HG03060 (cell line): Measurements from ENCODE around the gene A1CF.
"Not testable (repeated sequence)": the region's sequence is repeated elsewhere in the genome, so short reads cannot be mapped to it uniquely, and the experiment has no call there.

Experiments used
- ATAC-seq: cut with Tn5 transposase; IDR thresholded peaks from one replicate; pipeline ENCODE4 v1.9.1; 2021; ENCODE audit warnings: low read depth, moderate number of reproducible peaks; ENCODE audit not compliant: unreplicated experiment

A1CF gene, protein sequence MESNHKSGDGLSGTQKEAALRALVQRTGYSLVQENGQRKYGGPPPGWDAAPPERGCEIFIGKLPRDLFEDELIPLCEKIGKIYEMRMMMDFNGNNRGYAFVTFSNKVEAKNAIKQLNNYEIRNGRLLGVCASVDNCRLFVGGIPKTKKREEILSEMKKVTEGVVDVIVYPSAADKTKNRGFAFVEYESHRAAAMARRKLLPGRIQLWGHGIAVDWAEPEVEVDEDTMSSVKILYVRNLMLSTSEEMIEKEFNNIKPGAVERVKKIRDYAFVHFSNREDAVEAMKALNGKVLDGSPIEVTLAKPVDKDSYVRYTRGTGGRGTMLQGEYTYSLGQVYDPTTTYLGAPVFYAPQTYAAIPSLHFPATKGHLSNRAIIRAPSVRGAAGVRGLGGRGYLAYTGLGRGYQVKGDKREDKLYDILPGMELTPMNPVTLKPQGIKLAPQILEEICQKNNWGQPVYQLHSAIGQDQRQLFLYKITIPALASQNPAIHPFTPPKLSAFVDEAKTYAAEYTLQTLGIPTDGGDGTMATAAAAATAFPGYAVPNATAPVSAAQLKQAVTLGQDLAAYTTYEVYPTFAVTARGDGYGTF

DNA sequence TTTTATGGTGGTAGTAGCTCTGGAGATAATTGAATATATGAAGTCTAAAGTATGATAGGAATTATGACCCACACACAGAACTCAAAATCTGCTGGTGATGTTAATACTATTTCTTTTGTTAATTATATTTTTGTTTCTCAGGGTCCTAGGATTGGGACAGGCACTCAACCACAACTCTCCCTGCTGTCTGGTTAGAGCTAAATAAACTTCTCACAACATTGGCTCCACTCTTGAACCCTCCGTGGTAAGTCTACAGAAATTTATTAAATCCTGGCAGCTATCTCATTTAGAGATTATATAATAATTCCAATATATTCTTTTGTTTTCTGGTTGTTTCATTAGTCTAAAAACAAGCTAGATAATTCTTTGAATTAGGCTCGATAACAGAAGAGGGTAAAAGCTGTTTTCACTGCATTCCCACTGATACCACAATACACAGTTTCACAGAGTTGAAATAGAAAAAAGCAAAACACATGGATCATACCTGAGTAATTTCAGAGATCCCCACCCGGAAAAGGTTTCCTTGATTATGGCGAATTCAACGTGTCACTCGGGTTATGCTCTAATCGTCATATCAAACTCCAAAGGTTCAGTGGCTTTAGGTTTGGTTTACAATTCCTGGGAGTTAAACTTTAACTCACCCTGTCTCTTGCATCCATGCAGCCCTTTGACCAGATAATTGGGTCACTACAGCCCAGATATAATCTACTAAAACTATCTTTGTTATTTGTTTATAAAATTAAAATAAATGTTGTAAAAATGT lies at the start of gene A1CF:
Gene A1CF, minus strand, starts transcription at position 531 of the 763 bp plus-strand sequence. CDS start 25,687 bp downstream, outside the sequence.
- no peak for ATAC-seq

DNA sequence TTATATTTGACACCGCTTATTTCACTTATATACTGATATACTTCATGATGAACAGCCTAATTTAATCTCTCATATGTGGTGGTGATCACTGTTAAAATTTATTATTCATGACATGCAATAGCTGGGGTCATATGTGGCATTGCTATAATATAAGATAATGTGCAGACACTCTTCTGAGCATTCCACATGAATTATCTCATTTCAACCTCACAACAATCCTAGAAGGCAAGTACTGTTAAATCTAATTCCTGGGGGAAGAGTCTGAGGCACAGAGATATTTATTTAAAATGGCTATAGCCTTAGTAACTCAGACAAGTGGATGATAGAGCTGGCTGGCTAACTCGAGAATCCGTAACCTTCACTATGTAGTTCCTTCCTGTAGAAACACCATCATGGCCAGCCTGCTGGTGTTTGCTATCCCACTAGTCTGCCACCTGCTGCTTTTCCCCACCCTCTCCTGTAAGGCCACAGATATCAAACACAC lies 46.6 kb upstream of the A1CF start:
- no peak for ATAC-seq

DNA sequence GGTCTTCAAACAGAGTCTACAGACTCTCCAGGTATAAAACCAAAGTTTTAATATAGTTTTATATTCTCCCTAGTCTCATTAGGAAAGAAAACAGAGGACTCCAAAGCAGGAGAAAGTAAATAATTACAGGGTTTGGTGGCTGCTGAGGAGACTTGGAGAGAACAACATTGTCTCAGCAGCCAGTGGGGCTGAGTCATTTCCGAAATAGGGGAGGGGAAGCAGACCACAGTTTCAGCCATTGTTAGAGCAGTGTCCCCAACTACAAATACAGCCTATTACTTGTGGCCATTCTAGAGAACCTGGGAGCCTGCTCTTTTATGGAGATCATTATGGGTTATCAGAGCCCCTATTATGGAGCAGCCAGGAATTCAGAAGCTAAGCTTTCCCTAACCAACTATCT lies 44.2 kb upstream of the A1CF start:
- ATAC-seq, result no peak

DNA sequence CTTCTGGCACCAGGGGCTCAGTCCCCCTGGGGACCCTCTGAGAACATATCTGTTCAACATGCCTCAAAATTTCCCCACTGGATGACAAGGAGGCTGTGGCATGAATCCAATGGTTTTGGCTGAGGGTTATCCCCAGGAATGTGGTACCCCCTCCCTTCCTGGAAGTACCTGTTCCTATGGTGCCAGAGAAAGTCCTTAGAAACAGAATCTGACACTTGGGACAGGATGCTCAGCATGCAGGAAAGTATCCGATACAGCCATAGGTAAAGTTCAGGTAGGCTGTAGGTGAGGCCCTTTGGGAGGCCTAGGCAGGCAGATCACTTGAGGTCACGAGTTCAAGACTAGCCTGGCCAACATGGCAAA lies 42.7 kb upstream of the A1CF start:
- no peak for ATAC-seq

DNA sequence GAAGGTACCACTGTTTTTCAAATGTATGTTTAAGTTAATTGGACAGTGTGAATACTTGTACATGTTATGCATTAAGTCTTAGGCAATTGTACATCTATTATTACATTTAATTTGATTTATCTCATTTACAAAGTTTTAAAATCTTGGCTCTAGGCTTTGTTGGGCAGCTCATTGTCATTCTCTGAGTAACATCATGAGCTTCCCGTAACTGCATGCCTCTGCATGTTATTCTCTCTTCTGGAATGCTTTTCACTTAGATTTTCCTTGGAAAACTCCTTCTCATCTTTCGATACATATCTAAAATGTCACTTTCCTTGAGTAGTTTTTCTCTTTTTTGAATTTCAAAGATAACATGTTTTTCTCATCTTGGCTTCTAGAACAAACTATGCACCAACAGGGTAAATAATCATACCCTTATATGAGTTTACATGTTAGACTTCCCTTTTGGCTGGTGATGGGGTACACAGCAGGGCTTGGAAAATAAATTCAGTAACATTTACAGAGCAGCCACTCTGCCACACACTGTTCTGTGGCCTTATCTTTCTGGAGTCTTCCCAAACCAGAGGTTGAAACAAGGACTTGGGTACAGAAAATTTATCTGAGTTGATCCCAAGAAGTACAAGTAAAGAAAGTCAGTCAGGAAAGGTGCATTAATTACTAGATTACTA lies 42.2 kb upstream of the A1CF start:
- no peak for ATAC-seq

DNA sequence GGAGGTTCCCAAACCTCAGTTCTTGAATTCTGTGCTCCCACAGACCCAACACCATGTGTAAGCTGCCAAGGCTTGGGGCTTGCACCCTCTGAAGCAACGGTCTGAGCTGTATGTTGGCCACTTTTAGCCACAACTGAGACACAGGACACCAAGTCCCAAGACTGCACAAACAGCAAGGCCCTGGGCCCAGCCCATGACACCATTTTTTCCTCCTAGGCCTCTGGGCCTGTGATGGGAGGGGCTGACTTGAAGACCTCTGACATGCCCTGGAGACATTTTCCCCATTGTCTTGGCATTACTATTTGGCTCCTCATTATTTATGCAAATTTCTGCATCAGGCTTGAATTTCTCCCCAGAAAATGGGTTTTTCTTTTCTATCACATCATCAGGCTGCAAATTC lies 38.0 kb upstream of the A1CF start:
- ATAC-seq, result not testable (repeated sequence)

DNA sequence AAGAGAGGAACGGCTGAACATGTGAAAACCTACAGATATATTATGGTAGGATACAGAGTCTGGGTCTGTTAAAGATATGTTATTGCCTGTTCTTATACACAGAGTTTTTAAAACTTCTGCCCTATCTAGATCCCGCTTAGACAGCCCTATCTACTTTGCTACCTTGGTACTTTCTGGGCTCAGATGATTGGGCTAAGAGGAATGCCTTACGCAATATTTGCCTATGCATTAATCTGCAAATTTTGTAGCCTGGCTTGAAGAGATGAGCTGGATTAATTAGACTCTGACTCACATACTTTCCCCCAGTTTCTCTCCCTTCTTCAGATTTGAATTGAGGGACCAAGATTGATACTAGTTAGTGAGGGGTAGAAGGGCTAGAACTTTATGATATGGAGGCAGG lies 33.6 kb upstream of the A1CF start:
- no peak for ATAC-seq

DNA sequence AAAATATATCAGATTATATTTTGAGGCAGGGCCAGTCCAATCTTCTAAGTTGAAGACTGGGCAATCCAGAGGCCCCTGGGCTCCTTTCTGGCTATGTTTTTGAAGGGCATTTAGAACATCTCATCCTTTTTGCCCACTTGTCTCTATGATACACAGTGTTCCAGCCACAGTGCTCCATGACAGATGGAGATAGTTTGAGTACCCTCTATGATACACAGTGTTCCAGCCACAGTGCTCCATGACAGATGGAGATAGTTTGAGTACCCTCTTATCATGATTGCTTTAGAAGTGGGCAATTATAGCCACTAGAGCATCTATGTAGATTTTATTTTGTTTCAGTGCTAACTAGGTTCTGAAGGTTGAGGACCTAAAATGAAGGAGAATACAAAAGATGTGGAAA lies 33.1 kb upstream of the A1CF start:
- no peak for ATAC-seq

DNA sequence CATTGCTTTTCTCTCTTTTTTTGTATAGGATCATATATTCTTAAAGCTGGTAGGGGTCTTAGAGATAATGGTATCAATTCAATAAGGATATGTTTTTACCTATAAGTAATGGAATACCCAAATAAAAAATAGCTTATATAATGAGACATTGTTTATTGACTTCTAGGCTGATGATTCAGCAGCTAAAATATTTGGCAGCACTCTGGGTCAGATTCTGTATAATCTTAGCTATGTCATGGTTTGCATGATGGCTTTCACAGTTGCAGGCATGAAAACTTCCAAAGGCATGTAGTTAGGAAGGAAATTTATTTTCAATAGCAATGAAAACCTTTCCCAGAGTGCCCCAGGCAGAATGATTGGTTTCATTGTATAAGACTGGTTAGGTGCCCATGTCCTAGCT lies 32.1 kb upstream of the A1CF start:
- ATAC-seq, result no peak

DNA sequence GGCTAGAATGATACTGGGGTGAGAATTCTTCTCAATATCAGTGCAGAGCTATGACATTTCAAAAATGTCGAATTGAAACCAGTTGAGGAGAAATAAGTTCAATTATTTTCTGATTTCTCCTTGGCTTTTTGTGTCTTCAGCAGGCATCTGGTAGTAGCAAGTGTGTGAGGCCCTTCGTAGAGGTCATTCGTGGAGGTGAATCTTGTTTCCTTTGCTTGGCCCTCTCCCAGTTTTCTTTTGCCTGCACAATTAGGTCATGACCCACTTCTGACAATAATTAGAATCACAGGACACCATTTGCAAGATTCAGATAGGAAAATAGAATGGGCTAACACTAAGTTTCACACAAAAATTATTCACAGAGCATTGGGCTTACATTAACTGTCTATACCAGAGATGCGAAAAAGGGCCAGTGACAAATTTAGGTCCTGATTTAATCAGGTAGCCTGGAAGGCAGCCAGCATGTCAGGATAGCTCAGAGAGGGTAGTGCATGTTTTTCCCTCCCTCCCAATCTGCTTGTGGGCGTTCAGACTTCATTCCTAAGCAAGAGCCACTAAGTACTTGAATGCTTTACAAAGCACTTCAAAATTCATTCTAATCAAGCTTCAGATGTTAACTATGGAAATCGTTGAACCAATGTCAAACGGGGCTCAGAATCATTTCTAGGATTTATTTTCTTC lies 24.0 kb upstream of the A1CF start:
- ATAC-seq, result no peak

DNA sequence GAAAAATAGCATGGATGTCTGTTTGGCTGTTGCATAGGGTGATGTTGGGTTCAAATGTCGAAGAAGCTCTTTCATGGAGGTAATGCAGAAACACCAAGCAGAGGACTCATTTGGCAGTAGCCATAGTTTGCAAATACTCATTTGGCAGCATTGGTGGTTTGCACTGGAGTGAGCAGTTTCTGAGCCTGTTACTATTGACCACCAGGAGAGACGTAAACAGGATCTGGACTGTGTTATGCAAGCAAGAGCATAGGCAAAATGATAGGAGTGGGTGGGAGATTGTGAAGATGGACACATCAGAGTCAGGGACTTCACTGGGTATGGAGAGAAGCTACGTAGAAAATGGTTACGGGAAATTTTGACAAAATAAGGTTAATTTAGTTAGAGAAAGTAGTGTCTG lies 22.9 kb upstream of the A1CF start:
- ATAC-seq, result no peak

DNA sequence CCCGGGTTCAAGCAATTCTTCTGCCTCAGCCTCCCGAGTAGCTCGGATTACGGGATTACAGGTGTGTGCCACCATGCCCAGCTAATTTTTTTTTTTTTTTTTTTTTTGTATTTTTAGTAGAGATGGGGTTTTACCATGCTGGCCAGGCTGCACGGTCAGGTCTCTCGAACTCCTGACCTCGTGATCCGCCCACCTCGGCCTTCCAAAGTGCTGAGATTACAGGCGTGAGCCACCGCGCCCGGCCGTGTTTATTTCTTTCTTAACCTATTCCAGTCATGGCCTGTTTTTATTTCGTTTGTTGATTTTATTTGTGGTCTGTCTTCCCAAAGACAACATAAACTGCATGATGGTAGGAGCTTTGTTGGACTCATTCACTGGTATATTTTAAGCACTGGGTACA lies 20.4 kb upstream of the A1CF start:
- ATAC-seq, result not testable (repeated sequence)

DNA sequence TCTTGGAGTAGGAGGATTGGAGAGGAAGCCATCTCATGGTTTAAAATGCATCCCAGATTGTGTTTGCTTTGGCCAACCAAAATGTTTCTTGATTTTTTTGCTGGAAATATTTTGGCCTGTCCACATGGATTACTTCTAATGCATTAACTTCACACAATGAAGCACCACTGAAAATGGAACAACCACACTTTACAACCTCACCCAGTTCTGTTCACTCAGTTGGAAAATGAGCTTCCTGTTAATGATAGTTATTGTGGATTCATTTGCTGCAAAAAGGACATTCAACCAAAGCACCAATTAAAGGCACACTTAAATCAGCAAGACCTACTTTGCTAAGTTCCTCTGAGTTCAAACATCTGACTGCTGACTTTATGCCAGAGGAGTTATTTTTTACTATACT lies 11.3 kb upstream of the A1CF start:
- ATAC-seq, result no peak

DNA sequence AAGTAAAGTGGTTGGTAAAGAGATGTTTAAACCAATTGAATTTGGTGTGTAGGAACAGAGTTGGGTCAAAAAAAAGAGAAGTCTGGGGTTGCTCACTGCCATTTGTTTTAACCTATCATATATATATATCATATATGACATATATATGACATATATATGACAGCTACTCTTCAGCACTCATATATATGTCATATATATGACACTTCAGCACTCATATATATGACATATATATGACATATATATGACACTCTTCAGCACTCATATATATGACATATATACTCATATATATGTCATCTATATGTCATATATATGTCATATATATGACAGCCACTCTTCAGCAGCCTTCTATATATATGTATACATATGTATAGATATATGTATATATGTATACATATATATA lies 8.9 kb upstream of the A1CF start:
- ATAC-seq, result no peak

DNA sequence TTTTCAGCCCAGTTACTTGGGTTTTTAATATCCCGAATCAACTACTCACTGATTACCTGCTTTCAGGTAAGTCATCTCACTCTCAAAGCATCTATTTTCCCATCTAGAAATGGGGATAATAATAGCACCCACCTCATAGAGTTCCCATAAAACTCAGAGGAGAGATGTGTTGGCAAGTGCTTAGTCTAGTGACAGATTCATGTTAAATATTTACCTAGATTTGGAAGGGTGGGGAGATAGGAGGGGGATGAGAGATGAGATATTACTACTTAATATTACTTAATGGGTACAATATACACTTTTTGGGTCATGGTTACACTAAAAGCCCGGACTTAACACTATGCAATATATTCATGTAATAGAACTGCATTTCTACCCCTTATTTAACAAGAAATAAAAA lies 7.0 kb upstream of the A1CF start:
- no peak for ATAC-seq

DNA sequence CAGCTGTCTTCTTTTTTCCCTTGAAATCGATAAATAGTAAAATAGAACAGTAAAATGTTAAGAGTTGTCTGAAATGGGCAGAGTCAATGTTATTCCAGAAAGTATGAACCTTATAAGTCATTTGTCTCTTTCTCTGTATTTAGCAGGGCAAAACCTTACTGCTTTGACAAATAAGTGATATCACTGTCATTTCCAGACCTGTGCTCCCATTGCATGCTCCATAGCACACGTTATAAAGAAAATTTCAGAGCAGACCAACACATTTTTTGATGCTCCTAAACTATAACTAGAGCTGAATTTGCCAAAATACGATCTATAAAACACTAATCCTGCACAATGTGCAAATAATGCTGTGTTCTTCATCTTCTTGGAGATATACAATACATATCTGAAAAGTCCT lies 1.1 kb downstream of the A1CF start:
- no peak for ATAC-seq

DNA sequence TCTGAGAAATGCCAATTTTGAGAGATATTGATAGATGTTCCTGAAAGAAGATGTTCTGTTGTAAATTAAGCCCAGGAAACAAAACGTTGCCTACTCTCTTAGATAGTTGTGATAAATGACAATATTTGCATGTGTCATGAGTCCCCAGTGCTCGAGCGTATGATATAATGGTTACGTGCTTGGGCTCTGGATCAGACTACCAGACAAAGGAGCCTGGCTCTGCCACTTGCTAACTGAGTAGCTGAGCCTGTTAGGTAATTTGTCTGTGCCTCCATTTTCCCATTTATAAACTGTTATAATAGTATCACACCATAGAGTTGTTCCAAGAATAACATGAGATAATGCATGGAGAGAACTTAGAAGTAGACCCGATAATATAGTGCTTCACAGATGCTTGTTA lies 1.8 kb downstream of the A1CF start:
- no peak for ATAC-seq

DNA sequence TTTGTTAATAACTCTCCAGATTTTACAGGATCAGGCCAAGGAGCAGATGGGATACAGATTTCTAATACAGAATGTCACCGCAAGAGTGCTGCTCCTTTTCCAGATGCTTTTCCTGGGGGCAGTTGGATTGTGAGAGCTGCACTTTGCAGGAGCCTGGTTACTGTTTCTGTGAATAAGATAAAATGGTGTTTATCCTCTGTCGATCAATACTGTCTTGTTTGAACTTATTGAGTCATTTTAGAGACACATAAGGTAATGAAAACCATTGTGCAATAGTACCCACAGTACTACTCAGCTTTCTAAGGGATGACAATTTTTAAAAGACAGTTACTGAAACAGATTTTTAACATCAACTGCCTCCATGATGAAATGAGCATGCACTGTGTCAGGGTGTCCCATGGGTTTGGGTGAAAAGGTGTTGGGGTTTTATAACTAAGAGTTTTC lies 2.9 kb downstream of the A1CF start:
- ATAC-seq, result no peak

DNA sequence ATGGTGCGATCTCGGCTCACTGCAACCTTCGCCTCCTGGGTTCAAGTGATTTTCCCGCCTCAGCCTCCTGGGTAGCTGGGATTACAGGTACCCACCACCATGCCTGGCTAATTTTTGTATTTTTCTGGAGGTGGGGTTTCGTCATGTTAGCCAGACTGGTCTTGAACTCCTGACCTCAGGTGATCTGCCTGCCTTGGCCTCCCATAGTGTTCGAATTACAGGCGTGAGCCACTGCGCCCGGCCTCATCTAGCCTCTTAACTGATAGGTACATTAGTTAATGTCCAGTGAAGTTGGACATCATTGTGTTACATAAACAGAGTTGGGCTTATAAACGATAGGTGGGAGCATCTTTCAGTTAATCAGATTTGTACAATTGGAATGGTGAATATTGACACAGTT lies 4.4 kb downstream of the A1CF start:
- not testable (repeated sequence) for ATAC-seq

DNA sequence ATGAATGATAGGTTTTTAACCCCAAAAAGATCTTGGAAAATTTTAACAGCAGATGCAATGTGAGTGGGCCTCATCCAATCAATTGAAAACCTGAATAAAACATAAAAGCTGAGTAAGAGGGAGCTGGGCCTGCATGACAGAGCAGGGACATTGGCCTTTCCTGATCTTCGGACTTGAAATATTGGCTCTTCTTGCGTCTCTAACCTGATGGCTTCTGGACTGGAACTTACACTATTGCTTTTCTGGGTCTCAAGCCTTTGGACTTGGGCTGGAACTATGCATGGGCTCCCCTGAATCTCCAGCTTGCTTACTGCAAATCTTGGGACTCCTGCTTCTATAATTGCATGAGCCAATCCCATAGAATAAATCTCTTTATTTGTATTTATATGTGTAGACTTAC lies 9.0 kb downstream of the A1CF start:
- ATAC-seq, result no peak
